H9 (cell line): ENCODE results near the gene ACER3. TPM values are rescaled to one million over a fixed set of nuclear protein-coding genes. Genes with fewer than 3 reads are reported as not detected.

ENCODE experiments used
- DNase-seq: peaks from one replicate; pipeline ENCODE4 v3.0.0-alpha.2; 2017
- H2AFZ ChIP-seq: one replicate; pipeline ENCODE4 v1.6.1; 2013; ENCODE audit warnings: mild to moderate bottlenecking, low read length, control low read depth, moderate library complexity
- H2AK5ac ChIP-seq: 2 replicates; pipeline ENCODE4 v1.6.1; 2013; ENCODE audit warnings: low read length, control low read depth, mixed read lengths; ENCODE audit not compliant: insufficient read length
- H2BK120ac ChIP-seq: one replicate; pipeline ENCODE4 v1.6.1; 2013; ENCODE audit warnings: low read depth, mild to moderate bottlenecking, low read length, control low read depth, inconsistent platforms; ENCODE audit not compliant: poor library complexity, severe bottlenecking
- H2BK12ac ChIP-seq: 2 replicates; pipeline ENCODE4 v1.6.1; 2013; ENCODE audit warnings: low read length, control low read depth, mixed read lengths, low read depth; ENCODE audit not compliant: insufficient read length
- H2BK15ac ChIP-seq: 2 replicates; pipeline ENCODE4 v1.6.1; 2013; ENCODE audit warnings: low read depth, low read length, control low read depth
- H2BK20ac ChIP-seq: one replicate; pipeline ENCODE4 v1.6.1; 2013; ENCODE audit warnings: low read depth, mild to moderate bottlenecking, low read length, control low read depth, inconsistent platforms; ENCODE audit not compliant: poor library complexity, severe bottlenecking
- H2BK5ac ChIP-seq: 2 replicates; pipeline ENCODE4 v1.6.1; 2013; ENCODE audit warnings: low read length, control low read depth, mixed read lengths; ENCODE audit not compliant: insufficient read length
- H3K14ac ChIP-seq: 2 replicates; pipeline ENCODE4 v1.6.1; 2013; ENCODE audit warnings: low read length, control low read depth; ENCODE audit not compliant: insufficient read depth
- H3K18ac ChIP-seq: 2 replicates; pipeline ENCODE4 v1.6.1; 2013; ENCODE audit warnings: low read depth, mild to moderate bottlenecking, mixed read lengths, low read length, control low read depth; ENCODE audit not compliant: insufficient read length
- H3K23ac ChIP-seq: 2 replicates; pipeline ENCODE4 v1.6.1; 2013; ENCODE audit warnings: low read length, control low read depth, mixed read lengths, low read depth; ENCODE audit not compliant: insufficient read length
- H3K23me2 ChIP-seq: 2 replicates; pipeline ENCODE4 v1.6.1; 2013; ENCODE audit warnings: low read depth, mild to moderate bottlenecking, mixed read lengths, low read length, control low read depth; ENCODE audit not compliant: insufficient read length, poor library complexity, severe bottlenecking
- H3K27ac ChIP-seq: 2 replicates; pipeline ENCODE4 v1.5.1; 2013; ENCODE audit warnings: low read length, control low read depth, mixed read lengths, low read depth; ENCODE audit not compliant: insufficient read length
- H3K27me3 ChIP-seq: 2 replicates; pipeline ENCODE4 v1.6.1; 2013; ENCODE audit warnings: low read length, control low read depth, inconsistent platforms; ENCODE audit not compliant: insufficient read depth
- H3K4ac ChIP-seq: 2 replicates; pipeline ENCODE4 v1.6.1; 2013; ENCODE audit warnings: low read depth, mild to moderate bottlenecking, control low read depth, inconsistent platforms, low read length, moderate library complexity
- H3K4me1 ChIP-seq: 2 replicates; pipeline ENCODE4 v1.6.1; 2013; ENCODE audit warnings: low read length, control low read depth, inconsistent platforms; ENCODE audit not compliant: insufficient read depth
- H3K4me2 ChIP-seq: 2 replicates; pipeline ENCODE4 v1.6.1; 2013; ENCODE audit warnings: low read length, control low read depth, mixed read lengths; ENCODE audit not compliant: insufficient read length, insufficient read depth
- H3K56ac ChIP-seq: 2 replicates; pipeline ENCODE4 v1.6.1; 2013; ENCODE audit warnings: low read depth, mild to moderate bottlenecking, mixed read lengths, low read length, control low read depth; ENCODE audit not compliant: insufficient read length
- H3K79me1 ChIP-seq: 2 replicates; pipeline ENCODE4 v1.6.1; 2013; ENCODE audit warnings: low read depth, mild to moderate bottlenecking, moderate library complexity, low read length, control low read depth, inconsistent platforms; ENCODE audit not compliant: insufficient read depth, poor library complexity, severe bottlenecking
- H3K79me2 ChIP-seq: 2 replicates; pipeline ENCODE4 v1.6.1; 2013; ENCODE audit warnings: low read length, control low read depth, inconsistent platforms; ENCODE audit not compliant: insufficient read depth
- H3K9ac ChIP-seq: 2 replicates; pipeline ENCODE4 v1.6.1; 2013; ENCODE audit warnings: low read length, control low read depth, mixed read lengths; ENCODE audit not compliant: insufficient read length; ENCODE audit errors: extremely low read depth
- H3K9me3 ChIP-seq: one replicate; pipeline ENCODE4 v1.6.1; 2013; ENCODE audit warnings: low read depth, low read length, inconsistent platforms; ENCODE audit not compliant: control insufficient read depth
- H3T11ph ChIP-seq: one replicate; pipeline ENCODE4 v1.6.1; 2013; ENCODE audit warnings: mild to moderate bottlenecking, low read length, control low read depth, inconsistent platforms
- H4K20me1 ChIP-seq: one replicate; pipeline ENCODE4 v1.6.1; 2013; ENCODE audit not compliant: control insufficient read depth, insufficient read length, insufficient read depth
- H4K5ac ChIP-seq: 2 replicates; pipeline ENCODE4 v1.6.1; 2013; ENCODE audit warnings: low read depth, mild to moderate bottlenecking, mixed read lengths, low read length, control low read depth; ENCODE audit not compliant: insufficient read length
- H4K8ac ChIP-seq: replicated peaks from 2 replicates; pipeline ENCODE4 v1.6.1; 2013; ENCODE audit warnings: low read length, control low read depth, mixed read lengths, low read depth; ENCODE audit not compliant: insufficient read length
- H4K91ac ChIP-seq: 2 replicates; pipeline ENCODE4 v1.6.1; 2013; ENCODE audit warnings: low read depth, mild to moderate bottlenecking, moderate library complexity, mixed read lengths, low read length, control low read depth; ENCODE audit not compliant: insufficient read length
- H3K27ac Mint-ChIP-seq, 3 experiments: 2 replicates in 2 of 3; 3 replicates in 1 of 3; pipeline ENCODE4 v1.8.0; 2020 to 2021; ENCODE audit warnings: mixed read lengths in 3 of 3, mild to moderate bottlenecking in 1 of 3, moderate library complexity in 1 of 3
- H3K27me3 Mint-ChIP-seq: 2 replicates; pipeline ENCODE4 v1.8.0; 2021; ENCODE audit warnings: low read depth, mild to moderate bottlenecking, moderate library complexity, mixed read lengths
- H3K36me3 Mint-ChIP-seq, 3 experiments: 2 replicates in 2 of 3; 3 replicates in 1 of 3; pipeline ENCODE4 v1.8.0; 2020 to 2021; ENCODE audit warnings: low read depth in 3 of 3, mixed read lengths in 3 of 3; ENCODE audit not compliant: insufficient read depth in 1 of 3
- H3K4me1 Mint-ChIP-seq, 2 experiments: 2 replicates each; pipeline ENCODE4 v1.8.0; 2020; ENCODE audit warnings: mixed read lengths in 2 of 2
- H3K4me3 Mint-ChIP-seq, 2 experiments: 2 replicates in 1 of 2; 3 replicates in 1 of 2; pipeline ENCODE4 v1.8.0; 2020 to 2021; ENCODE audit warnings: mild to moderate bottlenecking in 2 of 2, mixed read lengths in 2 of 2, moderate library complexity in 1 of 2
- H3K9me3 Mint-ChIP-seq, 2 experiments: 2 replicates in 1 of 2; 3 replicates in 1 of 2; pipeline ENCODE4 v1.8.0; 2020; ENCODE audit warnings: mild to moderate bottlenecking in 2 of 2, mixed read lengths in 2 of 2, moderate library complexity in 1 of 2
- WGBS: extraction: QIAGEN DNeasy Blood & Tissue Kit; methylation state at CpG from one replicate; pipeline ENCODE4 v1.1.7; 2013; ENCODE audit warnings: missing lambda C conversion rate, low lambda C conversion rate, mixed read lengths; ENCODE audit not compliant: insufficient read length; ENCODE audit errors: extremely low coverage; 5-methylcytosine and 5-hydroxymethylcytosine counted together
- total RNA-seq: library from RNA; stranded (reverse); gene quantifications from 2 replicates; pipeline ENCODE4 v1.2.1, GENCODE V29; 2021
- TF ChIP-seq, protein P1 (sequence below): fragments of 200-600 bp; sonication (generic); conservative IDR thresholded peaks from 3 replicates; pipeline ENCODE4 v1.8.0; 2021; ENCODE audit warnings: antibody characterized with exemption, mild to moderate bottlenecking

ACER3 gene
- total RNA-seq, 1 experiment from 2014 or later, result 14.7 TPM

DNA sequence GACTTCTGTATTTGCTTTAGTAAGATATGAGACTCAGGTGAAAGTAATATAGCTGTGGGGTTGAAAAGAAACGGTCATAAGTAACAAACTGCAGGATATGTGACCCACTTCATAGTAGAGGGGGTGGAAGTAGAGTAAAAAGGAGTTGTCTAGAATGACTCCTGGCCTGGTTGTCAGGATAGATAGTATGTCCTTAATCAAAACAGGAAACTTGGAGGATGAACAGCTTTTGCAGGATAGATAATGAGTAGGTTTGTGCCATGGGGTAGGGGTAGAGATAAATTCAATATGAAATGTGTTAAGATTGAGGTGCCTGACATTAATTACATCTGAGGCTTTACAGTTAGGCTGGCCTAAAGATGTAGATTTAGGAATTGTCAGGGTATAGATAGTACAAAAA lies 126.5 kb downstream of the ACER3 start:
- H3K27ac ChIP-seq, result no peak overlapping the region
- no peaks in the 10 kb centered on the region for H3K36me3 Mint-ChIP-seq
- no peaks in the 10 kb centered on the region for H3K27me3 Mint-ChIP-seq
- H3K56ac ChIP-seq, result no peak overlapping the region
- TF ChIP-seq, protein P1, sequence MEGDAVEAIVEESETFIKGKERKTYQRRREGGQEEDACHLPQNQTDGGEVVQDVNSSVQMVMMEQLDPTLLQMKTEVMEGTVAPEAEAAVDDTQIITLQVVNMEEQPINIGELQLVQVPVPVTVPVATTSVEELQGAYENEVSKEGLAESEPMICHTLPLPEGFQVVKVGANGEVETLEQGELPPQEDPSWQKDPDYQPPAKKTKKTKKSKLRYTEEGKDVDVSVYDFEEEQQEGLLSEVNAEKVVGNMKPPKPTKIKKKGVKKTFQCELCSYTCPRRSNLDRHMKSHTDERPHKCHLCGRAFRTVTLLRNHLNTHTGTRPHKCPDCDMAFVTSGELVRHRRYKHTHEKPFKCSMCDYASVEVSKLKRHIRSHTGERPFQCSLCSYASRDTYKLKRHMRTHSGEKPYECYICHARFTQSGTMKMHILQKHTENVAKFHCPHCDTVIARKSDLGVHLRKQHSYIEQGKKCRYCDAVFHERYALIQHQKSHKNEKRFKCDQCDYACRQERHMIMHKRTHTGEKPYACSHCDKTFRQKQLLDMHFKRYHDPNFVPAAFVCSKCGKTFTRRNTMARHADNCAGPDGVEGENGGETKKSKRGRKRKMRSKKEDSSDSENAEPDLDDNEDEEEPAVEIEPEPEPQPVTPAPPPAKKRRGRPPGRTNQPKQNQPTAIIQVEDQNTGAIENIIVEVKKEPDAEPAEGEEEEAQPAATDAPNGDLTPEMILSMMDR, result no peak
- H3K27me3 ChIP-seq, result no peaks in the 10 kb centered on the region
- H3K4me2 ChIP-seq, result no peak overlapping the region
- H3K27ac Mint-ChIP-seq, result no peak overlapping the region
- H3K4me3 Mint-ChIP-seq, result no peak overlapping the region
- no peak overlapping the region for H3K4ac ChIP-seq
- no peak for DNase-seq
- no peak overlapping the region for H2BK15ac ChIP-seq
- WGBS, result no CpG with 5 or more reads among the region's 1 CpG
- no peaks in the 10 kb centered on the region for H3K9me3 ChIP-seq
- H2AFZ ChIP-seq, result no peak overlapping the region
- no peak overlapping the region for H4K5ac ChIP-seq
- H2AK5ac ChIP-seq, result no peak overlapping the region
- no peaks in the 10 kb centered on the region; a peak in 1 of 4 replicates for H3K4me1 Mint-ChIP-seq
- no peak overlapping the region for H3T11ph ChIP-seq
- H3K79me1 ChIP-seq, result no peaks in the 10 kb centered on the region
- H3K4me1 ChIP-seq, result no peaks in the 10 kb centered on the region
- H3K23me2 ChIP-seq, result no peaks in the 10 kb centered on the region
- no peaks in the 10 kb centered on the region for H3K79me2 ChIP-seq
- no peaks in the 10 kb centered on the region for H4K20me1 ChIP-seq
- no peaks in the 10 kb centered on the region for H3K9me3 Mint-ChIP-seq
- H4K91ac ChIP-seq, result no peak overlapping the region
- no peak overlapping the region for H3K9ac ChIP-seq
- no peak overlapping the region for H3K18ac ChIP-seq
- H4K8ac ChIP-seq, result no peak overlapping the region
- no peak overlapping the region for H3K14ac ChIP-seq
- H2BK12ac ChIP-seq, result no peak overlapping the region
- no peak overlapping the region for H2BK120ac ChIP-seq
- H2BK5ac ChIP-seq, result no peak overlapping the region
- H2BK20ac ChIP-seq, result no peak overlapping the region
- no peak overlapping the region for H3K23ac ChIP-seq
